Measurements from ENCODE around the gene PMEL.

PMEL gene

DNA sequence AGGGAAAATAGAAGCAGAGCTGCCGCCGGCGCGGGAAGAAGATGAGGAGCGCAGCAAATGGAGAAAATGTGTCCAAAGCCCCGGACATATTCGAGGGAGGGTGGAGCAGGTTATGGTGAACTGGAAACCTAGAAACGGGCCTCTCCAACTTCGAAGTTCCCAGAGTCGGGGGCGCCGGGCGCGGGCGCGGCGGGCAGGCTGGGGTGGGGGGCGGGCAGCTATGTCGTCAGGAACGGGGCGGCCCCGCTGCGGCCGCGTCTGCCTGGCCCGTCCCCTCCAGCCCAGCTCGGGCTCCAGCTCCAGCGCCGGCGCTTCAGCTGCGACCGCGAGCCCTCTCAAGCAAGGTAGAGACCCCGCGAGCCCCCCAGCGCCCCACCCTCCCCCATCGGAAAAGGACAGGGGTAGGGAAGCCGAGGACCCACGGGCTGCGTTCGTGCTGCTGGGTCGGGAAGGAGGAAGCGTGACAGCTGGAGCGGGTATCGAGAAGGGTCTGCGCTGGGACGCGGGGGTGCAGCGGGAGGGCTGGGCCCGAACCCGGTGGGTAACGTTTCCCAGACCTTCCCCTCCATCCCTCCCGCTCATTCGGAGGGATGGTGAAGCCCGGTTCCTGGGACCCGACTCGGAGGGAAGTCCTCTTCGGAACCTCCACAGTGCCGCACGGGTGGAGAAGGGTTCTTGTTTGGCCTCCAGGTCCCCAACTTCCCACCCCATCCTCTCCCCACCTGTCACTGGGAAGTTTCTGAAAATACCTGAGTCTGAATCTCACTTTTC lies 33.9 kb downstream of the PMEL start:
- H3K9me3 Mint-ChIP-seq: no peaks in the 10 kb centered on the region
- peaks cover 33% of the 10 kb centered on the region for H3K4me1 Mint-ChIP-seq
- H3K36me3 Mint-ChIP-seq (ENCODE audit: low read depth): no peaks in the 10 kb centered on the region
- H3K27me3 Mint-ChIP-seq (ENCODE audit: low read depth): peaks cover 38% of the 10 kb centered on the region
- TF ChIP-seq, protein P1, sequence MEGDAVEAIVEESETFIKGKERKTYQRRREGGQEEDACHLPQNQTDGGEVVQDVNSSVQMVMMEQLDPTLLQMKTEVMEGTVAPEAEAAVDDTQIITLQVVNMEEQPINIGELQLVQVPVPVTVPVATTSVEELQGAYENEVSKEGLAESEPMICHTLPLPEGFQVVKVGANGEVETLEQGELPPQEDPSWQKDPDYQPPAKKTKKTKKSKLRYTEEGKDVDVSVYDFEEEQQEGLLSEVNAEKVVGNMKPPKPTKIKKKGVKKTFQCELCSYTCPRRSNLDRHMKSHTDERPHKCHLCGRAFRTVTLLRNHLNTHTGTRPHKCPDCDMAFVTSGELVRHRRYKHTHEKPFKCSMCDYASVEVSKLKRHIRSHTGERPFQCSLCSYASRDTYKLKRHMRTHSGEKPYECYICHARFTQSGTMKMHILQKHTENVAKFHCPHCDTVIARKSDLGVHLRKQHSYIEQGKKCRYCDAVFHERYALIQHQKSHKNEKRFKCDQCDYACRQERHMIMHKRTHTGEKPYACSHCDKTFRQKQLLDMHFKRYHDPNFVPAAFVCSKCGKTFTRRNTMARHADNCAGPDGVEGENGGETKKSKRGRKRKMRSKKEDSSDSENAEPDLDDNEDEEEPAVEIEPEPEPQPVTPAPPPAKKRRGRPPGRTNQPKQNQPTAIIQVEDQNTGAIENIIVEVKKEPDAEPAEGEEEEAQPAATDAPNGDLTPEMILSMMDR (IDR thresholded peaks at IDR 0.05; ENCODE audit: unreplicated experiment in 3 of 3): no peak
- H3K27ac Mint-ChIP-seq: peak overlapping the region; percentile 96 to 100 (median 98)
- peak overlapping the region; percentile 88 to 94 (median 92) for H3K4me3 Mint-ChIP-seq

- Mint-ChIP-seq H3K36me3 (ENCODE audit: low read depth) (no peaks in the 10 kb centered on the region), H3K27ac (peak overlapping the region; percentile 96 to 100 (median 98))
Measured at GRCh38 chr12:55931317-55931779, 34.5 kb downstream of the PMEL start.

DNA sequence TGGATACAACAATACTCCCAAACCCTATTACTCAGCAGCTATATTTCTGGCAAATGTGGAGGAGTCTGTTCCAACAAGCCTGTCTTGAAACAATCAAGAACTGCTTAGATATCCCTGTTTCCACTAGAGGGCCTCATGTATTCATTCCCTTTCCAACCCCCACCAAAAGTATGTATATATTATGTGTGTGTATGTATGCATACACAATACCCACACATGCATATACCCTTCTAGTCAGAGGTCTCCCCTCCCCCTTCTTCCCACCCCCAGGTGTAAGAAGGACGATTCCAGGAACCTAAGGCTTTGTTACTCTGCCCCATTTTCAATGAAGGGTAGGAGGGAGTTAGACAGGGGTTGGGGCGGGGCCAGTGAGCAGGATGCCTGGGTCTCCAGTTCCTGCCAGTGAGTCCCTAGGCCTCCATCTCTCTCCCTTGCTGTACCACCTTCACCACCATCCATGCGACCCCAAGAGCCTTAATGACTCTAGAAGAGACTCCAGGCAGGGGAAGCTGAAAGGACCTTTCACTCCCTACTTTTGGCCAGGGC lies 35.0 kb downstream of the PMEL start, which contains the start of gene DGKA:
Gene DGKA (plus strand): TSS at position 392 of the 546 bp plus-strand sequence. CDS start 5,342 bp downstream, outside the sequence.
- Mint-ChIP-seq H3K27ac (peak within 1 kb of the TSS; percentile 96 to 100 (median 98)), H3K9me3 (no peaks in the 10 kb centered on the region), H3K4me3 (peak within 1 kb of the TSS; percentile 88 to 94 (median 92)), H3K27me3 (ENCODE audit: low read depth) (peaks cover 35% of the 10 kb centered on the region), H3K36me3 (ENCODE audit: low read depth) (no peaks in the 10 kb centered on the region), H3K4me1 (peaks cover 37% of the 10 kb centered on the region)
- TF ChIP-seq, protein P1 (IDR thresholded peaks at IDR 0.05; ENCODE audit: unreplicated experiment in 3 of 3): peak; percentile 46 to 61 (median 48)

More at GRCh38 chr12:55931317-55931779, 34.5 kb downstream of the PMEL start:
- Mint-ChIP-seq H3K27me3 (ENCODE audit: low read depth) (peaks cover 35% of the 10 kb centered on the region), H3K9me3 (no peaks in the 10 kb centered on the region), H3K4me3 (peak overlapping the region; percentile 88 to 94 (median 92)), H3K4me1 (peaks cover 33% of the 10 kb centered on the region)
- TF ChIP-seq, protein P1 (IDR thresholded peaks at IDR 0.05; ENCODE audit: unreplicated experiment in 3 of 3): no peak

DNA sequence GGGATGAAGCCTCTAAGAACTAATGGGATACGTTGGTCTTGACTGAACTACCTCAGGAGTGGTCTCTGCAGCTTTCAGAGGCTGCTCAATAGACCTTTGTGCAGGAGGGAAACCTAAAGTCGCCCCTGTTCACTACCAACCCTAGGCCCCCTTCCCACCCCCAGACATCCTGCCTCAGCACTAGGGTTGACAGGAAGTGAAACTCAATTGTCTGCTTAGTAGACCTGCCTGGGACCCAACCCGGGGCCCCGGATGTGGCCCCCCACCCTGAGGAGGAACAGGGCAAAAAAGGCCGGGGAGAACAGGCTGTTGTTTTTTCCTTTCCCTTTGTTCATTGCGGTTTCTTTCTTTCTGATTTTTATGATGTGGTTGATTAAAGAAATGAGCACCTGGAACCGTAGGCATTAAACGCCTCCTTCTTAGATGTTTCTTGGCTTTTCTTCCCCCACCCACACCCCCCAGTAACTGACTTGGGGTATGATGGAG lies 36.5 kb downstream of the PMEL start:
- H3K4me3 Mint-ChIP-seq: peak overlapping the region; percentile 65 to 83 (median 66)
- no peaks in the 10 kb centered on the region for H3K9me3 Mint-ChIP-seq
- peaks cover 48% of the 10 kb centered on the region for H3K4me1 Mint-ChIP-seq
- peaks cover 22% of the 10 kb centered on the region for H3K27me3 Mint-ChIP-seq (ENCODE audit: low read depth)
- TF ChIP-seq, protein P1 (IDR thresholded peaks at IDR 0.05; ENCODE audit: unreplicated experiment in 3 of 3): no peak
- peak overlapping the region; percentile 87 to 100 (median 96) for H3K27ac Mint-ChIP-seq
- peaks cover 7% of the 10 kb centered on the region for H3K36me3 Mint-ChIP-seq (ENCODE audit: low read depth)

DNA sequence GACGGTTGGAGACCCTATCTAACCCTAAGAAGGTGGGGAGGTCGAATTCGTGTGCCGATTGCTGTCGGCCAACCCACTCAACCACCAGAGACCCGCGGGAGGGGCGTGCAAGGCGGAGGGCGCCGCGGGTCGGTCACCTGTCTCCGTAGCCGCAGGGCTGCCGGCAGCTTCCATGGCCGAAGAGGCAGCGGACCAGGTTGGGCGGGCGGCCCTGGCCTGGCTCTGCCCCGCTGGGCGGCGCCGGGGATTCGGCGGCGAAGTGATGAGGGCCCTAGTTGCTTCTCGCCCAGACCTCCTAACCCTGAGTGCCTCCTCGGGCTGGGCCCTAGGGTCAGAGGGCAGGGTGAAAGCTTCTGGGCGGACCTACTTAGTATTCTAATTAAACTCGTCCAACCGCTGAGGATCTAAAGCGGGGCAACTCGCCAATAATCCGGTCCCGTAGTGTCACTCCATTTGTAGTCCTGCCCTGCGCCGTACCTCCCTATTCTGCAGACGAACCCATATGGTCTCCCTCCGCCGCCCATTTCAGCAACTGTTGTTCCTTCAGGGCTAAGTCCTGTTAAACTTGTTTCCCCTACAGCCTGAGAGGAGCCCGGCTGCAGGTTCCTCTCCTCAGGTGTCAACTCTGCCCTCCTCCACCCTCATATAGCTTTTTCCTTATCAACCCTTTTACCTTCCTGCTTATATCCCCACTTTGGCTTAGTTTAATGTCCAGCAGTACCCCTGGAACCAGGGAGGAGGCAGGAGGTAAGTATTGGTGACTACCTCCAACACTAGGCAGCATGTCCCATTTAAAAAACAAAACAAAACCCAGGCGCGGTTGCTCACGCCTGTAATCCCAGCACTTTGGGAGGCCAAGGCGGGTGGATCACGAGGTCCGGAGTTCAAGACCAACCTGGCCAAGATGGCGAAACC lies 38.0 kb downstream of the PMEL start, which contains the start of gene PYM1:
Gene PYM1 (minus strand): TSS at position 307 of the 915 bp plus-strand sequence. CDS start 133 bp downstream, at position 174.
- TF ChIP-seq, protein P1 (IDR thresholded peaks at IDR 0.05; ENCODE audit: unreplicated experiment in 3 of 3): no peak
- H3K36me3 Mint-ChIP-seq (ENCODE audit: low read depth): peaks cover 12% of the 10 kb centered on the region
- peaks cover 8% of the 10 kb centered on the region for H3K27me3 Mint-ChIP-seq (ENCODE audit: low read depth)
- H3K4me1 Mint-ChIP-seq: peaks cover 54% of the 10 kb centered on the region
- peak within 1 kb of the TSS; percentile 100 for H3K27ac Mint-ChIP-seq
- no peaks in the 10 kb centered on the region for H3K9me3 Mint-ChIP-seq
- peak within 1 kb of the TSS; percentile 98 to 100 (median 100) for H3K4me3 Mint-ChIP-seq

Measured in nephron (organoid).